ENCODE measurements around the gene IGFL4. TPM values are rescaled to one million over a fixed set of nuclear protein-coding genes. Genes with fewer than 3 reads are reported as not detected.

Gene IGFL4
- total and polyA plus RNA-seq, 10 of the 15 experiments (the other 5 are each of a cell fraction or from before 2014, with no cell fraction given): not detected

GRCh38 chr19:46085888-46086287 lies 45.1 kb upstream of the IGFL4 start (continued):
- TF ChIP-seq, protein P1, sequence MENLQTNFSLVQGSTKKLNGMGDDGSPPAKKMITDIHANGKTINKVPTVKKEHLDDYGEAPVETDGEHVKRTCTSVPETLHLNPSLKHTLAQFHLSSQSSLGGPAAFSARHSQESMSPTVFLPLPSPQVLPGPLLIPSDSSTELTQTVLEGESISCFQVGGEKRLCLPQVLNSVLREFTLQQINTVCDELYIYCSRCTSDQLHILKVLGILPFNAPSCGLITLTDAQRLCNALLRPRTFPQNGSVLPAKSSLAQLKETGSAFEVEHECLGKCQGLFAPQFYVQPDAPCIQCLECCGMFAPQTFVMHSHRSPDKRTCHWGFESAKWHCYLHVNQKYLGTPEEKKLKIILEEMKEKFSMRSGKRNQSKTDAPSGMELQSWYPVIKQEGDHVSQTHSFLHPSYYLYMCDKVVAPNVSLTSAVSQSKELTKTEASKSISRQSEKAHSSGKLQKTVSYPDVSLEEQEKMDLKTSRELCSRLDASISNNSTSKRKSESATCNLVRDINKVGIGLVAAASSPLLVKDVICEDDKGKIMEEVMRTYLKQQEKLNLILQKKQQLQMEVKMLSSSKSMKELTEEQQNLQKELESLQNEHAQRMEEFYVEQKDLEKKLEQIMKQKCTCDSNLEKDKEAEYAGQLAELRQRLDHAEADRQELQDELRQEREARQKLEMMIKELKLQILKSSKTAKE (IDR thresholded peaks at IDR 0.05; ENCODE audit: low read depth, poor library complexity, severe bottlenecking): no peak
- TF ChIP-seq KDM1A (IDR thresholded peaks at IDR 0.05; ENCODE audit: borderline replicate concordance) (no peak), E2F8 (IDR thresholded peaks at IDR 0.05; ENCODE audit: low read depth, partially characterized antibody) (no peak), BCL11A (IDR thresholded peaks at IDR 0.05; ENCODE audit: low read depth, low read length) (no peak), PML (IDR thresholded peaks at IDR 0.05; ENCODE audit: low read length) (no peak), MYB (IDR thresholded peaks at IDR 0.05; ENCODE audit: borderline replicate concordance, low read depth, low read length) (no peak), NRF1 (conservative IDR thresholded peaks at IDR 0.05; ENCODE audit: low read depth, low read length) (no peak)

DNA sequence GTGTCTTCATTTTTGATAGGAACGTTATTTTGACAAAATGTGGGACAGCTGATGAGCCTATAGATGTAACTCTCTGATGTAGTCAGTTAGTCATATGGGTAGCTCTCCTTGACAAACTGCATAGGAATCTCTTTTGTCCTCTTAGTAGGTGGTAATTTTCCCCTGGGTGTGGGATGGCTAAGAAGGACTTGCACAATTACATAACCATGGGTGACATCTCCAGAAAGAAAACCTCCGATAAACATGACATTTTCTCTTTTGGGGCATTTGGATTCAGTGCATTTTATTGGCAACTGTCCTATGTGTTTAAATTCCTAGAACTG lies 41.9 kb upstream of the IGFL4 start:
- SMC1A ChIA-PET (ENCODE audit: uncharacterized antibody, unreplicated experiment): interaction anchor here (0.8 to 1.4 kb wide), 6 partner anchors 48 to 1893 kb away, joined by 3 to 6 read pairs (median 3); no protein-coding TSS in a partner anchor
- H3K9me3 ChIP-seq (replicated peaks; ENCODE audit: control insufficient read depth, insufficient read depth, low read length): peaks cover 3% of the 10 kb centered on the region; the same call in 1 of the 3 replicates
- RAD21 ChIA-PET (ENCODE audit: unreplicated experiment): interaction anchor here (0.7 to 2.4 kb wide), 5 partner anchors 48 to 182 kb away, joined by 3 to 18 read pairs (median 5); no protein-coding TSS in a partner anchor
- CTCF ChIA-PET: interaction anchor here (0.7 to 8.0 kb wide), 16 partner anchors 8 to 198 kb away, joined by 3 to 105 read pairs (median 4); partner anchors contain the start of gene IGFL2
- FAIRE-seq (no peak), ATAC-seq (no peak), DNase-seq (ENCODE audit: low read depth, low spot score) (no peak)
- H3K9ac ChIP-seq (ENCODE audit: control insufficient read depth, insufficient read depth, low read length): no peak overlapping the region
- H4K20me1 ChIP-seq (ENCODE audit: control insufficient read depth, insufficient read depth): no peaks in the 10 kb centered on the region
- H3K27ac ChIP-seq (ENCODE audit: control insufficient read depth, insufficient read depth): no peak overlapping the region
- in situ Hi-C loops (cut with MboI) (loop anchor here (5.0 kb wide), 2 partner anchors 105 to 185 kb away; no protein-coding TSS in a partner anchor), intact Hi-C loops (cut with micrococcal nuclease; ENCODE audit: unreplicated experiment) (loop anchor here (1.0 kb wide), 2 partner anchors 107 to 183 kb away; no protein-coding TSS in a partner anchor)
- no peaks in the 10 kb centered on the region for H3K79me2 ChIP-seq (ENCODE audit: control insufficient read depth, insufficient read depth, low read length)
- no TSS peak for BruUV-seq (replicated peaks)
- H2AFZ ChIP-seq (ENCODE audit: control insufficient read depth, low read depth, low read length): no peak overlapping the region
- H3K4me3 ChIP-seq: no peak overlapping the region
- no peaks in the 10 kb centered on the region for H3K4me1 ChIP-seq (ENCODE audit: control insufficient read depth, insufficient read depth, low read length)
- no peak overlapping the region for H3K4me2 ChIP-seq (ENCODE audit: control insufficient read depth, insufficient read depth)
- POLR2A ChIA-PET: interaction anchor here (0.9 kb wide), 1 partner anchor 107 kb away, joined by 3 read pairs; no protein-coding TSS in a partner anchor
- no peaks in the 10 kb centered on the region for H3K36me3 ChIP-seq (ENCODE audit: control insufficient read depth in 2 of 2, insufficient read depth in 2 of 2, low read length in 1 of 2)
- 50% methylated on average over 2 of the region's 2 CpGs for WGBS (ENCODE audit: insufficient coverage, insufficient replicate concordance, low lambda C conversion rate, missing lambda C conversion rate)
- peaks cover 0 to 3% of the 10 kb centered on the region in 2 experiments; a peak in 2 of 4 replicates for H3K27me3 ChIP-seq (replicated peaks in 1 of 2; ENCODE audit: control insufficient read depth in 2 of 2, insufficient read depth in 2 of 2, low read length in 1 of 2)
- TF ChIP-seq IKZF2 (IDR thresholded peaks at IDR 0.05) (no peak), NFYA (IDR thresholded peaks at IDR 0.05; ENCODE audit: borderline replicate concordance, low read depth, low read length) (no peak), IRF4 (IDR thresholded peaks at IDR 0.05; ENCODE audit: low read depth, low read length) (no peak), MYC (IDR thresholded peaks at IDR 0.05; ENCODE audit: insufficient read depth, insufficient read length, insufficient replicate concordance, low read length, severe bottlenecking) (no peak), CUX1 (IDR thresholded peaks at IDR 0.05; ENCODE audit: insufficient replicate concordance, low read depth, low read length) (no peak), ZNF274 (IDR thresholded peaks at IDR 0.05; ENCODE audit: insufficient read depth, insufficient read length) (no peak)

All from GM12878 (cell line).